H9 (cell line): ENCODE results near the gene TOMM40L. TPM values are rescaled to one million over a fixed set of nuclear protein-coding genes. Genes with fewer than 3 reads are reported as not detected.

Experiments
- DNase-seq: peaks from one replicate; pipeline ENCODE4 v3.0.0-alpha.2; 2017
- H2AFZ ChIP-seq: one replicate; pipeline ENCODE4 v1.6.1; 2013; ENCODE audit warnings: mild to moderate bottlenecking, low read length, control low read depth, moderate library complexity
- H2AK5ac ChIP-seq: 2 replicates; pipeline ENCODE4 v1.6.1; 2013; ENCODE audit warnings: low read length, control low read depth, mixed read lengths; ENCODE audit not compliant: insufficient read length
- H2BK120ac ChIP-seq: one replicate; pipeline ENCODE4 v1.6.1; 2013; ENCODE audit warnings: low read depth, mild to moderate bottlenecking, low read length, control low read depth, inconsistent platforms; ENCODE audit not compliant: poor library complexity, severe bottlenecking
- H2BK12ac ChIP-seq: 2 replicates; pipeline ENCODE4 v1.6.1; 2013; ENCODE audit warnings: low read length, control low read depth, mixed read lengths, low read depth; ENCODE audit not compliant: insufficient read length
- H2BK15ac ChIP-seq: 2 replicates; pipeline ENCODE4 v1.6.1; 2013; ENCODE audit warnings: low read depth, low read length, control low read depth
- H2BK20ac ChIP-seq: one replicate; pipeline ENCODE4 v1.6.1; 2013; ENCODE audit warnings: low read depth, mild to moderate bottlenecking, low read length, control low read depth, inconsistent platforms; ENCODE audit not compliant: poor library complexity, severe bottlenecking
- H2BK5ac ChIP-seq: 2 replicates; pipeline ENCODE4 v1.6.1; 2013; ENCODE audit warnings: low read length, control low read depth, mixed read lengths; ENCODE audit not compliant: insufficient read length
- H3K14ac ChIP-seq: 2 replicates; pipeline ENCODE4 v1.6.1; 2013; ENCODE audit warnings: low read length, control low read depth; ENCODE audit not compliant: insufficient read depth
- H3K18ac ChIP-seq: 2 replicates; pipeline ENCODE4 v1.6.1; 2013; ENCODE audit warnings: low read depth, mild to moderate bottlenecking, mixed read lengths, low read length, control low read depth; ENCODE audit not compliant: insufficient read length
- H3K23ac ChIP-seq: 2 replicates; pipeline ENCODE4 v1.6.1; 2013; ENCODE audit warnings: low read length, control low read depth, mixed read lengths, low read depth; ENCODE audit not compliant: insufficient read length
- H3K23me2 ChIP-seq: 2 replicates; pipeline ENCODE4 v1.6.1; 2013; ENCODE audit warnings: low read depth, mild to moderate bottlenecking, mixed read lengths, low read length, control low read depth; ENCODE audit not compliant: insufficient read length, poor library complexity, severe bottlenecking
- H3K27ac ChIP-seq: 2 replicates; pipeline ENCODE4 v1.5.1; 2013; ENCODE audit warnings: low read length, control low read depth, mixed read lengths, low read depth; ENCODE audit not compliant: insufficient read length
- H3K27me3 ChIP-seq: 2 replicates; pipeline ENCODE4 v1.6.1; 2013; ENCODE audit warnings: low read length, control low read depth, inconsistent platforms; ENCODE audit not compliant: insufficient read depth
- H3K4ac ChIP-seq: 2 replicates; pipeline ENCODE4 v1.6.1; 2013; ENCODE audit warnings: low read depth, mild to moderate bottlenecking, control low read depth, inconsistent platforms, low read length, moderate library complexity
- H3K4me1 ChIP-seq: 2 replicates; pipeline ENCODE4 v1.6.1; 2013; ENCODE audit warnings: low read length, control low read depth, inconsistent platforms; ENCODE audit not compliant: insufficient read depth
- H3K4me2 ChIP-seq: 2 replicates; pipeline ENCODE4 v1.6.1; 2013; ENCODE audit warnings: low read length, control low read depth, mixed read lengths; ENCODE audit not compliant: insufficient read length, insufficient read depth
- H3K56ac ChIP-seq: 2 replicates; pipeline ENCODE4 v1.6.1; 2013; ENCODE audit warnings: low read depth, mild to moderate bottlenecking, mixed read lengths, low read length, control low read depth; ENCODE audit not compliant: insufficient read length
- H3K79me1 ChIP-seq: 2 replicates; pipeline ENCODE4 v1.6.1; 2013; ENCODE audit warnings: low read depth, mild to moderate bottlenecking, moderate library complexity, low read length, control low read depth, inconsistent platforms; ENCODE audit not compliant: insufficient read depth, poor library complexity, severe bottlenecking
- H3K79me2 ChIP-seq: 2 replicates; pipeline ENCODE4 v1.6.1; 2013; ENCODE audit warnings: low read length, control low read depth, inconsistent platforms; ENCODE audit not compliant: insufficient read depth
- H3K9ac ChIP-seq: 2 replicates; pipeline ENCODE4 v1.6.1; 2013; ENCODE audit warnings: low read length, control low read depth, mixed read lengths; ENCODE audit not compliant: insufficient read length; ENCODE audit errors: extremely low read depth
- H3K9me3 ChIP-seq: one replicate; pipeline ENCODE4 v1.6.1; 2013; ENCODE audit warnings: low read depth, low read length, inconsistent platforms; ENCODE audit not compliant: control insufficient read depth
- H3T11ph ChIP-seq: one replicate; pipeline ENCODE4 v1.6.1; 2013; ENCODE audit warnings: mild to moderate bottlenecking, low read length, control low read depth, inconsistent platforms
- H4K20me1 ChIP-seq: one replicate; pipeline ENCODE4 v1.6.1; 2013; ENCODE audit not compliant: control insufficient read depth, insufficient read length, insufficient read depth
- H4K5ac ChIP-seq: 2 replicates; pipeline ENCODE4 v1.6.1; 2013; ENCODE audit warnings: low read depth, mild to moderate bottlenecking, mixed read lengths, low read length, control low read depth; ENCODE audit not compliant: insufficient read length
- H4K8ac ChIP-seq: replicated peaks from 2 replicates; pipeline ENCODE4 v1.6.1; 2013; ENCODE audit warnings: low read length, control low read depth, mixed read lengths, low read depth; ENCODE audit not compliant: insufficient read length
- H4K91ac ChIP-seq: 2 replicates; pipeline ENCODE4 v1.6.1; 2013; ENCODE audit warnings: low read depth, mild to moderate bottlenecking, moderate library complexity, mixed read lengths, low read length, control low read depth; ENCODE audit not compliant: insufficient read length
- H3K27ac Mint-ChIP-seq, 3 experiments: 2 replicates in 2 of 3; 3 replicates in 1 of 3; pipeline ENCODE4 v1.8.0; 2020 to 2021; ENCODE audit warnings: mixed read lengths in 3 of 3, mild to moderate bottlenecking in 1 of 3, moderate library complexity in 1 of 3
- H3K27me3 Mint-ChIP-seq: 2 replicates; pipeline ENCODE4 v1.8.0; 2021; ENCODE audit warnings: low read depth, mild to moderate bottlenecking, moderate library complexity, mixed read lengths
- H3K36me3 Mint-ChIP-seq, 3 experiments: 2 replicates in 2 of 3; 3 replicates in 1 of 3; pipeline ENCODE4 v1.8.0; 2020 to 2021; ENCODE audit warnings: low read depth in 3 of 3, mixed read lengths in 3 of 3; ENCODE audit not compliant: insufficient read depth in 1 of 3
- H3K4me1 Mint-ChIP-seq, 2 experiments: 2 replicates each; pipeline ENCODE4 v1.8.0; 2020; ENCODE audit warnings: mixed read lengths in 2 of 2
- H3K4me3 Mint-ChIP-seq, 2 experiments: 2 replicates in 1 of 2; 3 replicates in 1 of 2; pipeline ENCODE4 v1.8.0; 2020 to 2021; ENCODE audit warnings: mild to moderate bottlenecking in 2 of 2, mixed read lengths in 2 of 2, moderate library complexity in 1 of 2
- H3K9me3 Mint-ChIP-seq, 2 experiments: 2 replicates in 1 of 2; 3 replicates in 1 of 2; pipeline ENCODE4 v1.8.0; 2020; ENCODE audit warnings: mild to moderate bottlenecking in 2 of 2, mixed read lengths in 2 of 2, moderate library complexity in 1 of 2
- CTCF ChIP-seq: fragments of 200-600 bp; sonication (generic); conservative IDR thresholded peaks from 3 replicates; pipeline ENCODE4 v1.8.0; 2021; ENCODE audit warnings: antibody characterized with exemption, mild to moderate bottlenecking
- WGBS: extraction: QIAGEN DNeasy Blood & Tissue Kit; methylation state at CpG from one replicate; pipeline ENCODE4 v1.1.7; 2013; ENCODE audit warnings: missing lambda C conversion rate, low lambda C conversion rate, mixed read lengths; ENCODE audit not compliant: insufficient read length; ENCODE audit errors: extremely low coverage; 5-methylcytosine and 5-hydroxymethylcytosine counted together
- total RNA-seq: library from RNA; stranded (reverse); gene quantifications from 2 replicates; pipeline ENCODE4 v1.2.1, GENCODE V29; 2021

Gene TOMM40L
- total RNA-seq, 1 experiment from 2014 or later, result 13.5 TPM

- peaks cover 73% of the 10 kb centered on the region for H3K27me3 Mint-ChIP-seq
- Histone ChIP-seq H4K8ac (no peak overlapping the region), H3K9ac (no peak overlapping the region), H2AFZ (no peak overlapping the region), H3T11ph (no peak overlapping the region), H3K79me2 (no peaks in the 10 kb centered on the region), H4K20me1 (no peaks in the 10 kb centered on the region), H3K4ac (no peak overlapping the region), H3K9me3 (peaks cover 6% of the 10 kb centered on the region), H3K4me2 (no peak overlapping the region), H3K4me1 (peaks cover 5% of the 10 kb centered on the region; the same call in 1 of the 2 replicates), H3K27ac (no peak overlapping the region), H2BK120ac (no peak overlapping the region), H2BK5ac (no peak overlapping the region), H3K79me1 (no peaks in the 10 kb centered on the region), H3K56ac (no peak overlapping the region), H3K18ac (no peak overlapping the region), H3K23me2 (peaks cover 11% of the 10 kb centered on the region), H3K14ac (no peak overlapping the region), H4K5ac (no peak overlapping the region), H2BK20ac (no peak overlapping the region), H3K27me3 (peaks cover 12% of the 10 kb centered on the region; the same call in 1 of the 2 replicates), H2BK12ac (no peak overlapping the region), H3K23ac (no peak overlapping the region), H2AK5ac (no peak overlapping the region), H2BK15ac (no peak overlapping the region), H4K91ac (no peak overlapping the region)
- TF ChIP-seq CTCF, result no peak
- no CpG with 5 or more reads among the region's 9 CpGs for WGBS
- peaks cover 13 to 20% (median 14%) of the 10 kb centered on the region in 3 experiments for H3K36me3 Mint-ChIP-seq
- no peak for DNase-seq
- no peak overlapping the region for H3K4me3 Mint-ChIP-seq
- H3K9me3 Mint-ChIP-seq, result peaks cover 25 to 27% of the 10 kb centered on the region in 2 experiments
- H3K27ac Mint-ChIP-seq, result no peak overlapping the region
- H3K4me1 Mint-ChIP-seq, result peaks cover 17 to 26% of the 10 kb centered on the region in 2 experiments
Measured at GRCh38 chr1:161260376-161261260, 34.8 kb downstream of the TOMM40L start.
